ENCODE data around the gene TAB2.

GRCh38 chr6:149425754-149426153 lies 108.2 kb downstream of the TAB2 start:
- TF ChIP-seq CTCF (IDR thresholded peaks at IDR 0.05) (no peak), POLR2A (IDR thresholded peaks at IDR 0.05) (no peak)
